HG02840 (cell line): ENCODE data around the gene RBL1.
"Not testable (repeated sequence)": the region's sequence is repeated elsewhere in the genome, so short reads cannot be mapped to it uniquely, and the experiment has no call there.

ENCODE experiments used
- ATAC-seq: cut with Tn5 transposase; IDR thresholded peaks from one replicate; pipeline ENCODE4 v1.9.1; 2021; ENCODE audit warnings: mild to moderate bottlenecking, moderate library complexity, moderate number of reproducible peaks; ENCODE audit not compliant: unreplicated experiment, low FRiP score

The RBL1 gene

GRCh38 chr20:37001634-37002033 is 94.2 kb downstream of the RBL1 start:
- ATAC-seq = not testable (repeated sequence)

- ATAC-seq = not testable (repeated sequence)
Measured at GRCh38 chr20:37000171-37000570, 95.6 kb downstream of the RBL1 start.

GRCh38 chr20:36998652-36999051 is 97.1 kb downstream of the RBL1 start:
- ATAC-seq = no peak

- no peak for ATAC-seq
Measured at GRCh38 chr20:36997121-36997520, 98.7 kb downstream of the RBL1 start.

GRCh38 chr20:36994221-36994620 is 101.6 kb downstream of the RBL1 start:
- not testable (repeated sequence) for ATAC-seq

- ATAC-seq = no peak
Measured at GRCh38 chr20:36992802-36993334, 102.9 kb downstream of the RBL1 start.

- no peak for ATAC-seq
Measured at GRCh38 chr20:36991703-36992102, 104.1 kb downstream of the RBL1 start.

- ATAC-seq = no peak
Measured at GRCh38 chr20:36989797-36990196, 106.0 kb downstream of the RBL1 start.

- no peak for ATAC-seq
Measured at GRCh38 chr20:36988494-36988966, 107.3 kb downstream of the RBL1 start.

GRCh38 chr20:36984257-36984638 is 111.5 kb downstream of the RBL1 start:
- ATAC-seq = no peak

GRCh38 chr20:36975099-36975818 is 120.5 kb downstream of the RBL1 start:
- no peak for ATAC-seq

- no peak for ATAC-seq
Measured at GRCh38 chr20:36974660-36975059, 121.1 kb downstream of the RBL1 start.

GRCh38 chr20:36971103-36971502 is 124.7 kb downstream of the RBL1 start:
- ATAC-seq = no peak

GRCh38 chr20:36969478-36970186 is 126.2 kb downstream of the RBL1 start:
- no peak for ATAC-seq

- ATAC-seq = no peak
Measured at GRCh38 chr20:36969051-36969450, 126.7 kb downstream of the RBL1 start.

- ATAC-seq = no peak
Measured at GRCh38 chr20:36967636-36968035, 128.2 kb downstream of the RBL1 start.

GRCh38 chr20:36966965-36967364 is 128.8 kb downstream of the RBL1 start:
- ATAC-seq = not testable (repeated sequence)

GRCh38 chr20:36962354-36962941 is 133.3 kb downstream of the RBL1 start:
- ATAC-seq = not testable (repeated sequence)

GRCh38 chr20:36959242-36959641 is 136.6 kb downstream of the RBL1 start:
- ATAC-seq = no peak

GRCh38 chr20:36957875-36958667 is 137.7 kb downstream of the RBL1 start:
- no peak for ATAC-seq
